ENCODE measurements around the gene YJEFN3. TPM values are rescaled to one million over a fixed set of nuclear protein-coding genes. Genes with fewer than 3 reads are reported as not detected.

YJEFN3 gene
- total RNA-seq, 1 experiment from 2014 or later = 16.6 TPM

GRCh38 chr19:19571071-19571786 lies 42.5 kb downstream of the YJEFN3 start:
- no peak overlapping the region for H4K5ac ChIP-seq (ENCODE audit: insufficient read length, low read depth, low read length)
- no peak overlapping the region for H2BK20ac ChIP-seq (ENCODE audit: low read depth, low read length, poor library complexity, severe bottlenecking)
- peaks cover 7 to 15% (median 12%) of the 10 kb centered on the region in 3 experiments; a peak in 6 of 7 replicates for H3K36me3 Mint-ChIP-seq (ENCODE audit: insufficient read depth in 1 of 3, low read depth in 3 of 3)
- H3K9ac ChIP-seq (ENCODE audit: extremely low read depth, insufficient read length, low read length) = no peak overlapping the region
- H2BK12ac ChIP-seq (ENCODE audit: insufficient read length, low read depth, low read length) = no peak overlapping the region
- H3K79me1 ChIP-seq (ENCODE audit: insufficient read depth, low read depth, low read length, poor library complexity, severe bottlenecking) = no peaks in the 10 kb centered on the region
- peaks cover 17 to 19% of the 10 kb centered on the region in 2 experiments for H3K4me1 Mint-ChIP-seq
- H3K56ac ChIP-seq (ENCODE audit: insufficient read length, low read depth, low read length) = no peak overlapping the region
- no peak overlapping the region for H2BK5ac ChIP-seq (ENCODE audit: insufficient read length, low read length)
- H3K9me3 ChIP-seq (ENCODE audit: control insufficient read depth, low read depth, low read length) = no peaks in the 10 kb centered on the region
- no peaks in the 10 kb centered on the region for H3K27me3 ChIP-seq (ENCODE audit: insufficient read depth, low read length)
- no peak overlapping the region for H3K4me2 ChIP-seq (ENCODE audit: insufficient read depth, insufficient read length, low read length)
- peaks cover 30% of the 10 kb centered on the region for H3K27me3 Mint-ChIP-seq (ENCODE audit: low read depth)
- no peaks in the 10 kb centered on the region for H4K20me1 ChIP-seq (ENCODE audit: control insufficient read depth, insufficient read depth, insufficient read length)
- H3K9me3 Mint-ChIP-seq = peaks cover 0 to 7% of the 10 kb centered on the region in 2 experiments; a peak in 1 of 5 replicates
- H3K27ac Mint-ChIP-seq = no peak overlapping the region
- no peaks in the 10 kb centered on the region for H3K23me2 ChIP-seq (ENCODE audit: insufficient read length, low read depth, low read length, poor library complexity, severe bottlenecking)
- no peak overlapping the region for H3K18ac ChIP-seq (ENCODE audit: insufficient read length, low read depth, low read length)
- no peak for DNase-seq
- TF ChIP-seq CTCF (conservative IDR thresholded peaks at IDR 0.05) = no peak
- H3K4me1 ChIP-seq (ENCODE audit: insufficient read depth, low read length) = peaks cover 3% of the 10 kb centered on the region; the same call in 1 of the 2 replicates
- no peak overlapping the region for H2BK15ac ChIP-seq (ENCODE audit: low read depth, low read length)
- no peak overlapping the region for H4K91ac ChIP-seq (ENCODE audit: insufficient read length, low read depth, low read length)
- no peak overlapping the region for H3K23ac ChIP-seq (ENCODE audit: insufficient read length, low read depth, low read length)
- H4K8ac ChIP-seq (replicated peaks; ENCODE audit: insufficient read length, low read depth, low read length) = no peak overlapping the region
- no CpG with 5 or more reads among the region's 11 CpGs for WGBS (ENCODE audit: extremely low coverage, insufficient read length, low lambda C conversion rate)
- no peak overlapping the region for H3K4ac ChIP-seq (ENCODE audit: low read depth, low read length)
- no peak overlapping the region for H3K4me3 Mint-ChIP-seq
- no peak overlapping the region for H3T11ph ChIP-seq (ENCODE audit: low read length)
- no peak overlapping the region for H3K27ac ChIP-seq (ENCODE audit: insufficient read length, low read depth, low read length)
- H3K14ac ChIP-seq (ENCODE audit: insufficient read depth, low read length) = no peak overlapping the region
- no peak overlapping the region for H2AK5ac ChIP-seq (ENCODE audit: insufficient read length, low read length)
- no peak overlapping the region for H2BK120ac ChIP-seq (ENCODE audit: low read depth, low read length, poor library complexity, severe bottlenecking)
- H2AFZ ChIP-seq (ENCODE audit: low read length) = no peak overlapping the region
- H3K79me2 ChIP-seq (ENCODE audit: insufficient read depth, low read length) = no peaks in the 10 kb centered on the region

Data from H9 (cell line).